NK-92 (cell line): ENCODE data around the gene PRSS8.
"Not testable (repeated sequence)": the region's sequence is repeated elsewhere in the genome, so short reads cannot be mapped to it uniquely, and the experiment has no call there.

Experiments
- DNase-seq: peaks from one replicate; lab custom pipeline; 2025; ENCODE audit not compliant: unreplicated experiment; lab: John Stamatoyannopoulos, UW

Gene PRSS8

DNA sequence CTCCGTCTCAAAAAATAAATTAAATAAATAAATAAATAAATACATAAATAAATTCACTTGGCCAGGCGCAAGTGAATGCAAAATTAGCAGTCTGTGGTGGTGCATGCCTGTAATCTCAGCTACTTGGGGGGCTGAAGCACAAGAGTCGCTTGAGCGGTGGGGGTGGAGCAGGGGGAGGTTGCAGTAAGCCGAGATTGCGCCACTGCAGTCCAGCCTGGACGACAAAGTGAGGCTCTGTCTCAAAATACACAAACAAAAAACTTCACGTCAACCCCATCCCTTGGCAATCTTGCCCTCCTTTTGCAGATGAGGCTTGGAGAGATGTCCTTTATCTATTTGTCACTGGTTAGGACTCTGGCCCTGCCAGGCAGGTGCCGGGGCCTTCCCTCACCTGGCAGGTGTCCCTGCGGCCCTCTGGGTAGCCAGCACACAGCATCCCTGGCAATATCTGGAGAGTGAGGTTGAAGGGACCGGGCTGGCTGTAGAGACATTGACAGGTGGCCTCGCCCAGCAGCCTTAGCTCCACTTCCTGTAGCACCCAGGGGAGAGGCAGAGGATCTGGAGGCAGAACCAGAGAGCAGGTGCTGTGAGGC, 10.0 kb upstream of the PRSS8 start:
- no peak for DNase-seq

DNA sequence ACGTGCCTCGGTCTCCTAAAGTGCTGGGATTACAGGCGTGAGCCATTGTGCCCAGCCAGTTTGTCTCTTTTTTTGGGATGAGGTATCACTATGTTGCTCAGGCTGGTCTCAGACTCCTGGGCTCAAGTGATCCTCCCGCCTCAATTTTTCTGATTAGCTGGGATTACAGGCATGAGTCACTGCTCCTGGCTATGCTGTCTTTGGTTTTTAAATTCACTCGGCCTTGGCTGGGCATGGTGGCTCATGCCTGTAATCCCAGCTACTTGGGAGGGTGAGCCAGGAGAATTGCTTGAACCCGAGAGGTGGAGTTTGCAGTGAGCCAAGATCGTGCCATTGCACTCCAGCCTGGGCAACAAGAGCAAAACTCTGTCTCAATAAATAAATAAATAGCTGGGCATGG, 8.9 kb upstream of the PRSS8 start:
- not testable (repeated sequence) for DNase-seq

DNA sequence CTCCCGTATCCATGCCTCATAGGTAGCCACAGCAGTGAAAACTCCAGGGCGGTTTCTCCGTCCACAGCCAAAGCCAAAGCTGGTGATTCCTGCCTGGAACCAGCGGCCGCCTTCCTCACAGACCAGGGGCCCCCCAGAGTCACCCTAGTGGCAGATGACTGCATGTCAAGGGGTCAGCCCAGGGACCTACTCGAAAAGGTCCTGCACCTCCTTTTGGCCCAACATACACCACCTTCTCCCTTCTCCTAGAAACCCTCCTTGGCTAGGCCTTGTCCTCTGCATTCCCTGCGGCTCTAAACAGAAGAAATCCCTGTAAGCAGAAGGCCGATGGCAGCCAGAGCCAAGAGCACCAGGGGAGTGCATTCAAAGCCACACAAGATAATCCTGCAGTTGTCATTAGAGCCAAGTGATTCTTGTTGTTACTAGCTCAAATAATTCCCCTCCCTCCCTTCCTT, 8.2 kb upstream of the PRSS8 start:
- no peak for DNase-seq

DNA sequence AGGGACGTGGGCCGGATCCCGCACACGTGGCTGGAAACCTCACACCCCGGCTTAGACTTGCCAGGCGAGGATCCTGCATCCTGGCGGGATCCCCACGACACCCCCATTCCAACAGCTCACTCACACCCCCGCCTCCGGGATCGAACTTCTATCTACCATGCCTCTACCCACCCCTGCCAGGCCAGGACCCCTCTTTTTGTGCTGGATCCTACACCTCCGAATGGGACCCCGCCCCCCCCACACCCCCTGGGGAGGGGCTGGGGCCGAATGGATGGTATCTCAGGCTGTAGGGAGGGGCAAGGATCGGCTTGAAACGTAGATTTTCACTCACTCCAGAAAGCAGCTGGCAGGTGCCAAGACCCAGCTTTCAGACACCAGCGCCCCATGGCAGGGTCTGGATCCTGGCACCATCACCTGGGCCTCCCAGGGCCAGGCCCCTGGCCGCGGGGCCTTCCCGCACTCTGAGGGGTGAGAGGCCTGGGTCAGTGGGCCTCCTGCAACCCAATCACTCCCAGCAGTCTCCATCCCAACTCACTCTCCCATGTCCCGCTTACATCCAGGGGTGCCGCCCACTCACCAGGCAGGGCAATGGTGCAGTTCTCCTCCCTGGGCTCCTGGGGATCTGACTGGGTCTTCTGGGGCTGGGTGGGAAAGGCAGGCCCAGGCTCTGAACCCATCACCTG, 7.6 kb upstream of the PRSS8 start:
- no peak for DNase-seq

DNA sequence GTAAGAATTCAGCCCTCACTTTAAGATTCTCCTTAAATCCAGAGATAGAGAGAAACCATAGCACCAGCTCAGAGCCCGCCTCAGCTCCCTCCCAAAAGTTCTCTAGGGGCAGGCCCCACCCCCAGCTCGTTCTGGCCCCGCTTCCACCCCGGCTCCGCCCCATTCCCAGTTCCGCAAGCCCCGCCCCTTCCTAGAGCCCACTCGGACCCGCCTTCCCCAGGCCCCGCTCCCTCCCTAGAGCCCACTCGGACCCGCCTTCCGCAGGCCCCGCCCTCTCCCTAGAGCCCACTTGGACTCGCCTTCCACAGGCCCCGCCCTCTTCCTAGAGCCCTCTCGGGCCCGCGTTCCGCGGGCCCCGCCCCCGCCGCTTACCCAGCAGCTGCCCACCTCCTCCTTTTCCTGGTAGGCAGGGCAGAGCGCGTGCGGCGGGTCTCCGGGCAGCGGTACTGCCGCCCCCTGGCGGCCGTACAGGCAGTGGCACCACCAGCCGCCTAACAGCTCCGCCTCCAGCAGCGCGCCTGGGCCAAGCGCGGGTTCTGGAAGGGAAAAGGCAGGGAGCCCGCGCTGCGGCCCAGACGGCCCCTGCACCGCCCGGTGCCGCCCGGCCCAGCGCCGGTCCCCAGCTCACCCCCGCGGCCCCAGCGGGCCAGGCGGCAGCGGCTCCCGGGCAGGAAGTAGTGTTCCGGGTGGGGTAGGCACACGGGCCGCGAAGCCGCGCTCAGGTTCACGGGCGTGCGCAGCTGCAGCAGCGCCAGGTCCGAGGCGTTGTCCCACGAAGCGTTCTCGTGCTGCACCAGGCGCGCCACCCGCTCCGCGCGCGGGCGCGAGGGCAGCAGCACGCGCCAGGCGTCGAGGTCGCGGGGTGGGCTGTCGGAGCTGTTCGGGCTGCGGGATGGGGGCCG, 6.8 kb upstream of the PRSS8 start:
- DNase-seq, result peak; percentile 88

DNA sequence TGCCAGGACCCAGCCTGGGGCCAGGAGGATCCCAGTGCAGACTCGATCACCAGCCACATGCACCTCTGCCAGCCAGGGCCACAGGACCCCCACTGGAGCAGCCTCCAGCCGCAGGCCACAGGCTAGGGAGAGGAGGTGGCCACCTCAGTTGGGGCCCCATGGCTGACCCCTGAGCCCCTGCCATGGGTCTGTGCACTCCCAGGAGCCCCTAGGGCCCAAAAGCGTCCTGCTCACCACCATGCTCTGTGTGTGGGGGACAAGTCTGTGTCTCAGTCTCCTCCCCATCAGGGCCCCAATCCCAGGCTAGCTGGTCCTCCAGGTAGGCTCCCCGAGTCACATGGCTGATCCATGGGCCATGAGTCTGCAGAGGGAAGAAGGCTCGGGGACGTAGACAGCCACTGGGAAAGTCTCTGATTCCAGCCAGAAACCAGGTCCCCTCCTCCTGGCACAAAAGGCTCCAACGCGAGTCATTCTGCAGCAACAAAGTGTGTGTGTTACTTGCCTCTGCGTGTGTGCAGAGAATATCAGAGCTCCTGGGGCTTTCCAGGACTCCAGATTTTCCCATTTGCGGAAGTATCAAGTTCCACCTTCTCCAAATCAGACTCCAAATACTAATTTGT, 6.1 kb upstream of the PRSS8 start:
- no peak for DNase-seq

DNA sequence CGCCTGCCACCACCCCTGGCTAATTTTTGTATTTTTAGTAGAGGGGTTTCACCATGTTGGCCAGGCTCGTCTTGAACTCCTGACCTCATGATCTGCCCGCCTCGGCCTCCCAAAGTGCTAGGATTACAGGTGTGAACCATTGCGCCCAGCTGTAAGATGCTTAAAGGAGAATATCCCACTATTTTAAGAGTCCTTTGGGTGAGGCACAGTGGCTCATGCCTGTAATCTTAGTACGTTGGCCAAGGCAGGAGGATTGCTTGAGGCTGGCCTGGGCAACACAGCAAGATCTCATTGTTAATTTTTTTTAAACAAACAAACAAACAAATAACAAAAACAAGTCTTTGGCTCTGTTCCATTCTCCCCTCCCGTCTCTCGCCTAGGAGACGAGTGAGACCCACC, 5.5 kb upstream of the PRSS8 start:
- not testable (repeated sequence) for DNase-seq

DNA sequence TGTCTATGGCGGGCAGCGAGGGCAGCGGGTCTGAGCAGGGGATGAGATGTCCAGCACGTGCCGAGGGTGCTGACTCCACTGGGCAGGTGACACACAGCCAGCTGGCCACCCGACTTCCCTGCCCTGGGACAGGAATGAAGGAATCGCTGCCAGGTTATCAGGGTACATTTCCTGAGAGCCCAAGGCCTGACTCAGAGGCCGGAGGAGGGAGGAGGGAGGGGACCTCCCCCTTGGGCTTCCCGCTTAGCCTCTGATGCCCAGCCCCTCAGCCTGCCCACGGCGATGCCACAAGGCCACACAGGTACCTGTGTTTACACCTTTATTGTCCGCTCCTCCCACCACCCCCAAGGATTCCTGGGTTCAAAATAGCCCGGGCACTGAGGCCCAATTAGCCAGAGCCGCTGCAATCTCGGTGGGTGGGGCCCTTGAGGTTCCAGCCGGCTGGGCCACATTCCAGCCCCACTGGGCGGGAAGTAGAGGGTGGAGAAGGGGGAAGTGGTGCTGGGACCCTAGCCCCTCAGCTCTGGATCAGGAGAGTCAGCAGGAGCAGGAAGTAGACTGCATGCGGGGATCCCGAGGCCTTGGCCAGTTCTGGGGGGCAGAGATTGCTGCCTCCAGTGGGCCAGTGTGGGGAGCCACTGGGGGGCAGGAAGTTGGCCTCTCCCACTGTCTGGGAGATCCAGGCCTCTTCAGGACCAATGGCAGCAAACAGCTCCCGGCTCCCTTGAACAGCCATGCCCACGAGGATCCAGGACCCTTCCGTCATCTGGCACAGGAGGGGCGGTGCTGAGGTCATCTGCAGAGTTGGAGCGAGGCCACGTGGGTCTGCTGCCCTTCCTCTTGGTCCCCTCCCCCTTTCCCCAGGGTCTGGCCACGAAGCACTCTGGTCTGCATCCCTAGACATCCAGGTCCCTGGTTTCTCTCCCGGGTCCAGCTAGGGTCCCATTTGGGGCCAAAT, 3.4 kb upstream of the PRSS8 start:
- DNase-seq, result no peak

DNA sequence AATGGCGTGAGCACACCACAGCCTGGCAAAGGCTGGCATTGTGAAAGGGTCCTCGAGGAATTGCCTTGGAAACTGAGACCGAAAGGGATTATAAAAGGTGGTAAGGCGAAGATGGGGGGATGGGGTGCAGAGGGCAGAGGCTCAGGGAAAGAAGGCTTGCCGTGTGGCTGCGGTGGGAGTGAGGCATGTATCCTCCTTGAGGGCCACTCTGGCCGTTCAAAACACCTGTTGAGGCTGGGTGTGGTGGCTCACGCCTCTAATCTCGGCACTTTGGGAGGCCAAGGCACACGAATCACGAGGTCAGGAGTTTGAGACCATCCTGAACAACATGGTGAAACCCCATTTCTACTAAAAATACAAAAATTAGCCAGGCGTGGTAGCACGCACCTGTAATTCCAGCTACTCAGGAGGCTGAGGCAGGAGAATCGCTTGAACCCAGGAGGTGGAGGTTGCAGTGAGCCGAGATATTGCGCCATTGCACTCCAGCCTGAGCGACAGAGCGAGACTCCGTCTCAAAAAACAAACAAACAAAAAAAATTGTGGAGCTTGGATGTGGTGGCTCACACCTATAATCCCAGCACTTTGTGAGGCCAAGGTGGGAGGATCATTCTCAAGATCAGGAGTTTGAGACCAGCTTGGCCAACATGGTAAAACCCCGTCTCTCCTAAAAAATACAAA, 1.4 kb upstream of the PRSS8 start:
- not testable (repeated sequence) for DNase-seq

DNA sequence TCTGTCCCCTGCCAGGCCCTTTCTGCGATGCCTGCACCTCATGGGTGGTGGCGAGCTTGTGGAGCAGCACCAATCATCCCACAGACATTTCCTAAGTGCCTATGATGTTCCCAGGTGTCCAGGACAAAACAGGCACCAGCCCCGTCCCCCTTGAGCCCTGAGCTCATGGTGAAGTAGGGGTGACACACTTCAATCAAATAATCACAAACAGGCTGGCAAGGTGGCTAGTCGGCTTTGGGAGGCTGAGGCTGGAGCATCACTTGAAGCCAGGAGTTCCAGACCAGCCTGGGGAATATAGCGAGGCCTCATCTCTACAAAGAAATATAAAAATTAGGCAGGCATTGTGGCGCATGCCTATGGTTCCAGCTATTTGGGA, 748 bp upstream of the PRSS8 start:
- no peak for DNase-seq

DNA sequence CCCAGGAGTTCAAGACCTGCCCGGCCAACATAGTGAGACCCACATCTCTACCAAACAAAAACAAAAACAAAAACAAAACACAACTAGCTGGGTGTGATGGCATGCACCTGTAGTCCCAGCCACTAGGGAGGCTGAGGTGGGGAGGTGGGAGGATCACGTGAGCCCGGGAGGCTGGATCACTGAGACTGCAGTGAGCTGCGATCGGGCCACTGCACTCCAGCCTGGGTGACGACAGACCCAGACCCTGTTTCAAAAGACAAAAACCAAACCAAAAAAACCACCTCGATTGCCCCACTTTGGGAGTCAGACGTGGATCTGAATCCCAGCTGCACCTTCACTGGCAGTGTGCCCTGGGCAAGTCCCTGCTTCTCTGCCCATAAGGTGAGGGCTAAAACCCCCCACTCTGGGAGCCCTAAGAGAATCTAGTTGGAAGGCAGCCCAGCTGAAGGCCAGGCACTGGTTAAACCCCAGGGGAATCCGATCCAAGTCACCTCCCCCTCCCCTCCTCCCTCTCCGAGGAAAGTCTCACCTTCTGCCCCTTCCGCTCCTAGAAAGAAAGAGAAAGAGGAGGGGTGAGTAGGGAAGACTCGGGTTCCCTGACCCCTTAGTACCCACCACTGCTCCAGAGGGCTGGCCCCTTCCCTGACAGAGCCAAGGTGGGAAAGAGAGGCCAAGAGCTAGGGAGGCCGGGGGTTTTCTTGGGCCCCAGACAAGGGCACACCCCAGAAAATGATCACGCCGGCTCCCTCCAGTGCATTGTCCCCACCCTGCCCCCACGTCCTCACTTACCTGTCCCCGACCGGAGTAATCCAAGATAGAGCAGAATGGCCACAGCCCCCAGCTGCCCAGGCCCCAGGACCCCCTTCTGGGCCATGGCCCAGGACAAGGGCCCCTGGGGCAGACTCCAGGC, 647 bp downstream of the PRSS8 start:
- DNase-seq, result no peak

DNA sequence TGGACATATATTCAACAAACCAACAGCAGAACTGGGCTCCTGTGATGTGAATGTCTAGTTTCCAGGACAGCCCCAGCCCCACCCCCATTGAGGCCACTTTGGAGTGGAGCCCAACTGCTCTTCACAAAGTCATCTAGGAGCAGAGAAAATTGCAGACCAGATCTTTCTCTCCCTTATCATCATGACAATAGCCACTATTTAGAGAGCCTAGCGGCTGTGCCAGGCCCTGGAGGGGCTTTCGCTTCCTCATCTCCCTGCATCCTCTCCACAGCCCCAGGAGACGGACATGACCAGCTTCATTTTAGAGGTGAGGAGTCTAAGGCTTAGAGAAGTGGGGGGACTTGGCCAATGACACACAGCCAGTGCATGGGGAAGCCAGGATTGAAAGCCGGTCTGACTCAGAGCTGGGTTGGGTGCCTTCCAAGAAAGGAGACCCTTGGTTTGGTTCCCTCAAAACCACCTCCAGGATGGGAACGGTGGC, 1.4 kb downstream of the PRSS8 start:
- DNase-seq, result no peak

DNA sequence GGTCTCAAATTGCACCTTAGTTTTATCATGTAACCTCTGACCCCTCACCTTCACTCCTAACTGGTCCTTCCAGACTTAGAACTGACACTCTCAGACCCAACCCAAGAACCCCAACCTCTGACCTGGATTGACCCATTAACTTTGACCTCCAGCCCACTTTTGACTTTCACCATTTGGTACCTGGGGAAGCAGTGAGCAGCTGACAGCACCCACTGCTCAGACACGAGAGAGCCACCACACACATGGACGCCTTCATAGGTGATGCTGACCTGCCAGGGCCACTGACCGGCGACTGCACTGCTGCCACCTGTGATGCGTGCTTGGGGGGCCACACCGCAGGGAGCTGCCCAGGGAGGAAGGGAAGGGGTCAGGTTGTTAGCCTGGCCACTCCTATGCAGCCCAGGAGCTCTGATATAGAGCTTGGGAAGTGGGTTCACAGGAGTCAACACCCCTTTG, 2.5 kb downstream of the PRSS8 start:
- DNase-seq, result no peak

DNA sequence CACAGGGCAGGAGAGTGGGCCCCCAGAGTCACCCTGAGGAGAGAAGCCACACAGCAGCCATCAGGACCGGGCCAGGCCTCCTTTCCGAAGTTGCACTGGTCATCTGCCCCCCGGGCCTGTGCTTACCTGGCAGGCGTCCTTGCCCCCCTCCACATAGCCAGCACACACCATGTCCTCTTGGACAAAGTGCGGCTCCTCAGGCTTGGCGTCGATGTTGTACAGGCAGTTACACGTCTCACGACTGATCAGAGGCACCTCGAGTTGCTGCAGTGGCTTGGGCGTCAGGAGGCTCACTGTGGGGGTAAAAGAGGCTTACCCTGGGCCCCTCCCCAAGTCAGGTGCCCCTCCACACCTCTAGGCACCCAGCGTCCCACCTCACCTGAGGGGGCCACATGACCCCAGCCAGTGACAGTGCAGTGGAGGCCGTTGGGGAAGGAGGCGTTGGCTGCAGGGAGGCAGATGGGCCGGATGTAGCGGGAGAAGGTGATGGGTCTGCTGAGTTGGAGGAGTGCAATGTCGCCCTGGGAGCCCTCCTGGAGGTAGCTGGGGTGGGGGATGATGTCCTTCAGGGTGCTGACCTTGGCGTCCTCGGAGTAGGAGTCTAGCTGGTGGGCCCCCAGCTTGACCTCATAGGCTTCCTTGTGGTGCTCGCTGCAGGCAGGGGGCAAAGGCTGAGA, 3.1 kb downstream of the PRSS8 start:
- DNase-seq, result no peak

DNA sequence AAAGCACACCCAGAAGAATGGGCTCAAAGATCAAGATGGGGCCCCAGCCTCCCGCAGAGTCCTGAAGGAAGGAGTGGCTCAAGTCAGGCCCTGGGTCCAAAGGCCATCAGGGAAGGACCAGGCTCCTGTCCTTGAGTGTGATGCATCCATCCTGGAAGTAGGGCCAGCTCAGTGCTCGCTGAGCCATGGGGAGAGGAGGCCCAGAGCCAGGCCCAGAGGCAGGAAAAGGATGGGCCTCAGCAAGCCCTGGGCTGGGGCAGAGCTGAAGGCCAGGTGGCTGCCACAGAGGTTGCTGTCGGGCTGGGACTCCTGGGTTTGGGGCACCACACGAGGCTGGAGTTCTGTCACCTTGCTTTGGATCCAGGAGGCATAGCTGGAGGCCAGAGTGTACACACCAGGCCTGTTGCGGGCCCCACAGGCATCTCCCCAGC, 3.7 kb downstream of the PRSS8 start:
- DNase-seq, result no peak

DNA sequence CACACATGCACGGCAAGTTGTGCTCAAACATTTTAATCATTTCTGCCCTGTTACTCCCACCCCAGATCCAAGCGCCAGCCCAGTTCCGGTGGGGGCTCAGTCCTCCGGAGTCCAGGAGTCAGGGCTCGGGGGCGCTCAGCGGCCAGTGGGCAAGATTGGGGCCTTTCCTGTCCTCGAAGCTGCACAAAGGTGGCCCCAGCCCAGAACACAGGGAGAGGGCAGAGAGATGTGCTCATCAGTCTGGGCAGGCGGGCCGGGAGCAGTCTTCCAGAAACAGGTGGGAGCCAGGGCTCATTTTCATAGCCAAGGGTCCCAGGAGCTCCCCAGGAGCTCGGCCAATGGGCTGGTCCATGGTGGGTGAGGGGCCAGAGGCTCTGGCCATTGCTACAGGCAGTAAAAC, 4.1 kb downstream of the PRSS8 start:
- no peak for DNase-seq

DNA sequence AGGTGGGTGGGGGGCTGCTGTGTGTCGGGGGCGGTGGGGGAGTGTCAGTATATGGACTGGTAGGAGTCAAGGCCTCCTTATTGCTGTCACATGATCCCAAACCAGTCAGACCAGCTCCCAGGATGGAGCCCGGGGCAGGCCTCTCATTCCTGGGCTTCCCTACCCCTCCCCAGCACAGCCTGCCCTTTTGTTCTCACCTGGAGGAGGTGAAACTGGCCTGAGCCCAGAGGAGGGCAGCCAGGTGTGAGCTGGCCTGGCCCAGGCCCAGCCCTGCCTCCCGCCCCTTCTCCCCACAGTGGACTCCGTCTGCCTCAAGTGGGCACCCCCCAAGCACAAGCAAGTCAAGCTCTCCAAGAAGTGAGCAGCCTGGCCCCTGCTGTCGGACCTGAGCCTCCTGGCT, 4.6 kb downstream of the PRSS8 start:
- no peak for DNase-seq

DNA sequence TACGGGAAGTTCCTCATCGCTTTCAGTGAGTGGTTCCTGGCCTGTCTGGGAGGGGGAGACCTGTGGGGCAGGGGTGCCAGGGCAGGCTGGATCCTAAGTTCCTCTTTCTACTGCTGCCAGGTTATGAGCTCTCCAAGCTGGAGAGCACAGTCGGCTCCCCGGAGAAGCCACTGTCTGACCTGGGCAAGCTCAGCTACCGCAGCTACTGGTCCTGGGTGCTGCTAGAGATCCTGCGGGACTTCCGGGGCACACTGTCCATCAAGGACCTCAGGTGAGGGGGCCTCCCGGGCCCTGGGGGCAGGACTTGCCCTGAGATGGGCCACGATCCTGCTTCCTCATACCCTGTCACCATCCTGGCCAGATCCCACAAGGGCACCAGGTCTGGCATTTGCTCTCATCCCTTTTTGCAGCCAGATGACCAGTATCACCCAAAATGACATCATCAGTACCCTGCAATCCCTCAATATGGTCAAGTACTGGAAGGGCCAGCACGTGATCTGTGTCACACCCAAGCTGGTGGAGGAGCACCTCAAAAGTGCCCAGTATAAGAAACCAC, 5.1 kb downstream of the PRSS8 start:
- no peak for DNase-seq
